Measurements from ENCODE around the gene UBE3C.

- TF ChIP-seq REST (IDR thresholded peaks at IDR 0.05; ENCODE audit: low read depth) (no peak), EP300 (IDR thresholded peaks at IDR 0.05; ENCODE audit: borderline replicate concordance) (no peak), CEBPB (IDR thresholded peaks at IDR 0.05) (no peak), TAF1 (IDR thresholded peaks at IDR 0.05; ENCODE audit: low read depth) (no peak), MAX (IDR thresholded peaks at IDR 0.05) (no peak), YY1 (IDR thresholded peaks at IDR 0.05; ENCODE audit: low read depth) (no peak), EGR1 (IDR thresholded peaks at IDR 0.05) (no peak)
These were observed 126.3 kb downstream of the UBE3C start for GRCh38 chr7:157265051-157265450.

Data from Ishikawa (cell line).